C4-2B (cell line): ENCODE data around the gene CLEC17A.
"Not testable (repeated sequence)": the region's sequence is repeated elsewhere in the genome, so short reads cannot be mapped to it uniquely, and the experiment has no call there.

Source experiments
- CTCF ChIP-seq: fragments of 450-650 bp; conservative IDR thresholded peaks from 2 replicates; pipeline ENCODE4 v1.5.1; 2017; ENCODE audit warnings: mild to moderate bottlenecking
- ZFX ChIP-seq: fragments of 450-650 bp; IDR thresholded peaks from 2 replicates; pipeline ENCODE4 v1.6.1; 2017

- not testable (repeated sequence) for TF ChIP-seq CTCF, ZFX
Observed at GRCh38 chr19:14584372-14584771, 1.5 kb downstream of the CLEC17A start.
